A549 (cell line): ENCODE results near the gene RNF4.

ENCODE experiments used
- CHD4 ChIP-seq: fragments of 200-600 bp; sonication (generic); IDR thresholded peaks from 2 replicates; pipeline ENCODE4 v1.6.1; 2016; ENCODE audit warnings: antibody characterized with exemption, mild to moderate bottlenecking, borderline replicate concordance
- EP300 ChIP-seq, 2 experiments: fragments of >200 bp; sonication (Bioruptor Twin); formaldehyde crosslinking; IDR thresholded peaks; 2 replicates in 1 of 2; 3 replicates in 1 of 2; pipeline ENCODE4 v1.6.1; 2016 to 2017
- NFE2L2 ChIP-seq: fragments of 150-350 bp; conservative IDR thresholded peaks from 2 replicates; pipeline ENCODE4 v1.6.1; 2014; ENCODE audit warnings: low read length
- POLR2A ChIP-seq: IDR thresholded peaks from 2 replicates; pipeline ENCODE4 v1.6.1; 2012; ENCODE audit warnings: mild to moderate bottlenecking, low read length
- POLR2AphosphoS2 ChIP-seq: conservative IDR thresholded peaks from 2 replicates; pipeline ENCODE4 v1.6.1; 2012; ENCODE audit warnings: low read length, improper control_type of control experiment, inconsistent platforms
- RCOR1 ChIP-seq: fragments of 150-350 bp; IDR thresholded peaks from 2 replicates; pipeline ENCODE4 v1.6.1; 2014; ENCODE audit warnings: antibody characterized with exemption, low read length, low read depth
- TF ChIP-seq, protein P1 (sequence below): fragments of >200 bp; sonication (Bioruptor Twin); formaldehyde crosslinking; IDR thresholded peaks from 3 replicates; pipeline ENCODE4 v1.5.1; 2016
- TF ChIP-seq, protein P2 (sequence below): fragments of 450-650 bp; IDR thresholded peaks from 2 replicates; pipeline ENCODE4 v1.6.1; 2014; ENCODE audit warnings: antibody characterized with exemption

DNA sequence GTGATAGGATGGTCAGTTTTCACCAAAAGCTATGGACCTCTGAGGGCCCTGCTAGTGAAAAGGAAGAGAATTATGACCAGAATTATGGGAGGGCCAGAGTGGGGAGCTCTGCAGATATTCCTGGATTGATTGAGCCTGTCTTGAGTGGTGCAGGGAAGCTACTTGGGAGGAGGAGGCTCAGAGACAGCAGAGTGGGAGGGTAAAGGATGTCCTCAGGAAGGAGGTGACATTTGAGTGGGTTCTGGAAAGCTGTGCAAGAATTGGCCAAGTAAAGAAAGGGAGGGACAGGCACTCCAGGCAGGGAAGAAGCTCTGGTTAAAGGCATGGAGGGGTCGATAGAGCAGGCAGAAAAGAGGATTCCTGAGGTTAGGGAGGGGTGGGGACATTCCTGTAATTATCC lies 24.1 kb downstream of the RNF4 start:
- TF ChIP-seq, protein P1, sequence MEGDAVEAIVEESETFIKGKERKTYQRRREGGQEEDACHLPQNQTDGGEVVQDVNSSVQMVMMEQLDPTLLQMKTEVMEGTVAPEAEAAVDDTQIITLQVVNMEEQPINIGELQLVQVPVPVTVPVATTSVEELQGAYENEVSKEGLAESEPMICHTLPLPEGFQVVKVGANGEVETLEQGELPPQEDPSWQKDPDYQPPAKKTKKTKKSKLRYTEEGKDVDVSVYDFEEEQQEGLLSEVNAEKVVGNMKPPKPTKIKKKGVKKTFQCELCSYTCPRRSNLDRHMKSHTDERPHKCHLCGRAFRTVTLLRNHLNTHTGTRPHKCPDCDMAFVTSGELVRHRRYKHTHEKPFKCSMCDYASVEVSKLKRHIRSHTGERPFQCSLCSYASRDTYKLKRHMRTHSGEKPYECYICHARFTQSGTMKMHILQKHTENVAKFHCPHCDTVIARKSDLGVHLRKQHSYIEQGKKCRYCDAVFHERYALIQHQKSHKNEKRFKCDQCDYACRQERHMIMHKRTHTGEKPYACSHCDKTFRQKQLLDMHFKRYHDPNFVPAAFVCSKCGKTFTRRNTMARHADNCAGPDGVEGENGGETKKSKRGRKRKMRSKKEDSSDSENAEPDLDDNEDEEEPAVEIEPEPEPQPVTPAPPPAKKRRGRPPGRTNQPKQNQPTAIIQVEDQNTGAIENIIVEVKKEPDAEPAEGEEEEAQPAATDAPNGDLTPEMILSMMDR = no peak
- TF ChIP-seq, protein P2, sequence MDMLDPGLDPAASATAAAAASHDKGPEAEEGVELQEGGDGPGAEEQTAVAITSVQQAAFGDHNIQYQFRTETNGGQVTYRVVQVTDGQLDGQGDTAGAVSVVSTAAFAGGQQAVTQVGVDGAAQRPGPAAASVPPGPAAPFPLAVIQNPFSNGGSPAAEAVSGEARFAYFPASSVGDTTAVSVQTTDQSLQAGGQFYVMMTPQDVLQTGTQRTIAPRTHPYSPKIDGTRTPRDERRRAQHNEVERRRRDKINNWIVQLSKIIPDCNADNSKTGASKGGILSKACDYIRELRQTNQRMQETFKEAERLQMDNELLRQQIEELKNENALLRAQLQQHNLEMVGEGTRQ = no peak
- TF ChIP-seq NFE2L2 (no peak), POLR2AphosphoS2 (no peak), EP300 (IDR thresholded peaks at IDR 0.05) (no peak), CHD4 (no peak), POLR2A (no peak), RCOR1 (no peak)
